Kidney epithelial cell (primary cell): ENCODE measurements around the gene LTBP1. TPM values are rescaled to one million over a fixed set of nuclear protein-coding genes. Genes with fewer than 3 reads are reported as not detected.
"Not testable (repeated sequence)": the region's sequence is repeated elsewhere in the genome, so short reads cannot be mapped to it uniquely, and the experiment has no call there.

Source experiments
- DNase-seq: peaks from one replicate; pipeline ENCODE4 v3.0.0-alpha.2; 2010; ENCODE audit warnings: low read depth
- H3K27me3 ChIP-seq: 2 replicates; pipeline ENCODE4 v1.6.0; 2011; ENCODE audit warnings: low read length; ENCODE audit not compliant: control insufficient read depth, insufficient read depth
- H3K36me3 ChIP-seq: 2 replicates; pipeline ENCODE4 v1.5.1; 2011; ENCODE audit warnings: low read length; ENCODE audit not compliant: control insufficient read depth, insufficient read depth
- H3K4me3 ChIP-seq: 2 replicates; pipeline ENCODE4 v1.5.1; 2011; ENCODE audit warnings: low read depth, mild to moderate bottlenecking, control low read depth, low read length
- CTCF ChIP-seq: IDR thresholded peaks from 2 replicates; pipeline ENCODE4 v1.5.1; 2011; ENCODE audit warnings: mild to moderate bottlenecking, moderate library complexity, low read length, control low read depth, inconsistent platforms; ENCODE audit not compliant: insufficient read depth, poor library complexity, severe bottlenecking
- total RNA-seq: library from RNA; depleted of rRNA; stranded (reverse); fragments of >200 nt; gene quantifications from 2 replicates; pipeline ENCODE4 v1.2.3, GENCODE V29; 2015

The LTBP1 gene
- total RNA-seq, 1 donor from 2014 or later: 39.3 TPM

- no peak for TF ChIP-seq CTCF
- Histone ChIP-seq H3K27me3 (no peaks in the 10 kb centered on the region), H3K36me3 (no peaks in the 10 kb centered on the region), H3K4me3 (no peak overlapping the region)
- no peak for DNase-seq
Measured at GRCh38 chr2:32981612-32982011, 34.9 kb downstream of the LTBP1 start.

GRCh38 chr2:32983193-32983924, 36.6 kb downstream of the LTBP1 start:
- not testable (repeated sequence) for H3K36me3 ChIP-seq, H3K4me3 ChIP-seq, H3K27me3 ChIP-seq, DNase-seq

GRCh38 chr2:32986480-32986879, 39.7 kb downstream of the LTBP1 start:
- DNase-seq: no peak
- Histone ChIP-seq H3K27me3 (no peaks in the 10 kb centered on the region), H3K36me3 (no peaks in the 10 kb centered on the region), H3K4me3 (no peak overlapping the region)
- no peak for TF ChIP-seq CTCF

- no peak for TF ChIP-seq CTCF
- Histone ChIP-seq H3K27me3 (no peaks in the 10 kb centered on the region), H3K4me3 (no peak overlapping the region), H3K36me3 (no peaks in the 10 kb centered on the region)
- no peak for DNase-seq
Measured at GRCh38 chr2:32988525-32988924, 41.8 kb downstream of the LTBP1 start.

GRCh38 chr2:32990556-32990955, 43.8 kb downstream of the LTBP1 start:
- TF ChIP-seq CTCF: no peak
- Histone ChIP-seq H3K36me3 (no peaks in the 10 kb centered on the region), H3K4me3 (no peak overlapping the region), H3K27me3 (no peaks in the 10 kb centered on the region)
- no peak for DNase-seq

- TF ChIP-seq CTCF: no peak
- DNase-seq: no peak
- no peak overlapping the region for H3K4me3 ChIP-seq
- no peaks in the 10 kb centered on the region for H3K36me3 ChIP-seq
- no peaks in the 10 kb centered on the region for H3K27me3 ChIP-seq
Measured at GRCh38 chr2:32991091-32991845, 44.5 kb downstream of the LTBP1 start.
